K562 (cell line): ENCODE measurements around the gene ADD2. TPM values are rescaled to one million over a fixed set of nuclear protein-coding genes. Genes with fewer than 3 reads are reported as not detected.

Experiments used
- ARNT ChIP-seq, 2 experiments: fragments of 450-650 bp; IDR thresholded peaks; 2 replicates each; pipeline ENCODE4 v1.6.1; 2016; ENCODE audit warnings: mild to moderate bottlenecking in 1 of 2
- CBX5 ChIP-seq: IDR thresholded peaks from 2 replicates; pipeline ENCODE4 v1.6.1; 2014; ENCODE audit warnings: low read depth, borderline replicate concordance
- ESRRA ChIP-seq: fragments of 450-650 bp; IDR thresholded peaks from 2 replicates; pipeline ENCODE4 v1.6.1; 2014; ENCODE audit warnings: low read depth, mild to moderate bottlenecking, moderate library complexity, borderline replicate concordance
- FOS ChIP-seq: IDR thresholded peaks from 3 replicates; pipeline ENCODE4 v1.6.1; 2011; ENCODE audit not compliant: insufficient read length; ENCODE audit errors: extremely low read depth
- FOXM1 ChIP-seq, 2 experiments: fragments of 450-650 bp in 1 of 2; sonication (generic) in 1 of 2; formaldehyde crosslinking in 1 of 2; IDR thresholded peaks; 2 replicates each; pipeline versions ENCODE4 v1.6.1 to v1.9.0; 2017 to 2022; ENCODE audit warnings: low read depth in 2 of 2, mild to moderate bottlenecking in 2 of 2, missing genetic modification reagents in 1 of 2, moderate library complexity in 1 of 2
- HDAC8 ChIP-seq: fragments of 450-650 bp; IDR thresholded peaks from 2 replicates; pipeline ENCODE4 v1.6.1; 2016; ENCODE audit warnings: mild to moderate bottlenecking, missing genetic modification characterization, moderate library complexity, missing compliant biosample characterization
- NBN ChIP-seq: fragments of 450-650 bp; IDR thresholded peaks from 2 replicates; pipeline ENCODE4 v1.6.1; 2016; ENCODE audit warnings: low read depth, mild to moderate bottlenecking
- NFRKB ChIP-seq: fragments of 450-650 bp; IDR thresholded peaks from 2 replicates; pipeline ENCODE4 v1.6.1; 2016; ENCODE audit warnings: low read depth
- PHF21A ChIP-seq: fragments of 450-650 bp; IDR thresholded peaks from 2 replicates; pipeline ENCODE4 v1.6.1; 2017; ENCODE audit warnings: low read depth, borderline replicate concordance
- PHF8 ChIP-seq: fragments of 200-600 bp; sonication (generic); IDR thresholded peaks from 2 replicates; pipeline ENCODE4 v1.6.1; 2012; ENCODE audit warnings: mixed run types, mild to moderate bottlenecking, inconsistent platforms, low read length, moderate library complexity, borderline replicate concordance
- PTTG1 ChIP-seq: fragments of 450-650 bp; IDR thresholded peaks from 2 replicates; pipeline ENCODE4 v1.6.1; 2016; ENCODE audit warnings: low read depth, mild to moderate bottlenecking, missing genetic modification characterization, missing compliant biosample characterization
- RAD21 ChIP-seq, 2 experiments: fragments of 250-450 bp in 1 of 2; fragments of 450-650 bp in 1 of 2; sonication (Bioruptor Pico) in 1 of 2; formaldehyde crosslinking in 1 of 2; IDR thresholded peaks in 1 of 2; conservative IDR thresholded peaks in 1 of 2; 2 replicates each; pipeline versions ENCODE4 v1.4.0 to v1.8.0; 2020 to 2022; ENCODE audit warnings: mild to moderate bottlenecking in 2 of 2, moderate library complexity in 1 of 2
- SMARCA4 ChIP-seq: fragments of 450-650 bp; IDR thresholded peaks from 2 replicates; pipeline ENCODE4 v1.6.1; 2016
- SMARCA5 ChIP-seq: fragments of 450-650 bp; IDR thresholded peaks from 2 replicates; pipeline ENCODE4 v1.6.1; 2016
- SMC3 ChIP-seq: conservative IDR thresholded peaks from 2 replicates; pipeline ENCODE4 v1.6.1; 2011; ENCODE audit warnings: low read depth, low read length, improper control_type of control experiment; ENCODE audit not compliant: insufficient read depth
- TBL1XR1 ChIP-seq, 2 experiments: IDR thresholded peaks; 2 replicates each; pipeline ENCODE4 v1.6.1; 2012; ENCODE audit warnings: improper control_type of control experiment in 2 of 2, low read length in 2 of 2, mild to moderate bottlenecking in 1 of 2
- TCF3 ChIP-seq: sonication (generic); formaldehyde crosslinking; IDR thresholded peaks from 2 replicates; pipeline ENCODE4 v1.4.0; 2020; ENCODE audit warnings: mild to moderate bottlenecking, missing genetic modification reagents
- ZFP1 ChIP-seq: fragments of 450-650 bp; formaldehyde crosslinking; IDR thresholded peaks from 2 replicates; pipeline ENCODE4 v1.4.0; 2020; ENCODE audit warnings: mild to moderate bottlenecking, mixed read lengths
- ZNF24 ChIP-seq: fragments of 450-650 bp; IDR thresholded peaks from 2 replicates; pipeline ENCODE4 v1.6.1; 2016
- ZNF316 ChIP-seq: fragments of 450-650 bp; IDR thresholded peaks from 2 replicates; pipeline ENCODE4 v1.6.1; 2016
- ZNF589 ChIP-seq: fragments of 200-800 bp; sonication (Bioruptor generic); IDR thresholded peaks from 2 replicates; pipeline ENCODE4 v1.6.1; 2016; ENCODE audit warnings: low read depth, missing genetic modification characterization, missing compliant biosample characterization
- ZNF668 ChIP-seq: fragments of 250-450 bp; sonication (Bioruptor Pico); IDR thresholded peaks from 2 replicates; pipeline ENCODE4 v1.8.0; 2022; ENCODE audit warnings: mild to moderate bottlenecking, inconsistent platforms
- ZSCAN32 ChIP-seq: fragments of 450-650 bp; formaldehyde crosslinking; IDR thresholded peaks from 2 replicates; pipeline ENCODE4 v1.4.0; 2020; ENCODE audit warnings: mild to moderate bottlenecking, moderate library complexity
- polyA plus RNA-seq, 8 experiments: library from polyadenylated mRNA; depleted of rRNA in 4 of 8; stranded (reverse) in 5 of 8; unstranded in 3 of 8; fragments of >200 nt; fragmentation: Nextera tagmentation in 2 of 8; fragmentation: Illumina TruSeq in 1 of 8; extraction: Ambion mirVana in 2 of 8; extraction: Trizol in 1 of 8; gene quantifications; 2 replicates each; pipeline versions ENCODE4 v1.2.1 to v1.2.3, GENCODE V29; 2011 to 2014; ENCODE audit warnings: inconsistent platforms in 1 of 8, missing spikeins in 1 of 8
- total RNA-seq, 7 experiments: library from RNA; depleted of rRNA in 6 of 7; stranded (reverse); fragments of >200 nt in 6 of 7; fragmentation: Illumina TruSeq in 2 of 7; extraction: Trizol in 2 of 7; gene quantifications; 2 replicates each; pipeline versions ENCODE4 v1.2.1 to v1.2.3, GENCODE V29; 2011 to 2021; ENCODE audit warnings: low replicate concordance in 1 of 7
- TF ChIP-seq, protein P1 (sequence below): IDR thresholded peaks from 2 replicates; pipeline ENCODE4 v1.6.1; 2011; ENCODE audit warnings: borderline replicate concordance, low read depth, mild to moderate bottlenecking, moderate library complexity, low read length; ENCODE audit not compliant: insufficient read depth, poor library complexity, severe bottlenecking
- TF ChIP-seq, protein P2 (sequence below): fragments of 450-650 bp; formaldehyde crosslinking; IDR thresholded peaks from 2 replicates; pipeline ENCODE4 v1.4.0; 2020; ENCODE audit warnings: mild to moderate bottlenecking, mixed read lengths

The ADD2 gene
- total and polyA plus RNA-seq, 9 of the 15 experiments (the other 6 are each of a cell fraction or from before 2014, with no cell fraction given) = 3.5 to 63.0 (median 36.2) TPM

DNA sequence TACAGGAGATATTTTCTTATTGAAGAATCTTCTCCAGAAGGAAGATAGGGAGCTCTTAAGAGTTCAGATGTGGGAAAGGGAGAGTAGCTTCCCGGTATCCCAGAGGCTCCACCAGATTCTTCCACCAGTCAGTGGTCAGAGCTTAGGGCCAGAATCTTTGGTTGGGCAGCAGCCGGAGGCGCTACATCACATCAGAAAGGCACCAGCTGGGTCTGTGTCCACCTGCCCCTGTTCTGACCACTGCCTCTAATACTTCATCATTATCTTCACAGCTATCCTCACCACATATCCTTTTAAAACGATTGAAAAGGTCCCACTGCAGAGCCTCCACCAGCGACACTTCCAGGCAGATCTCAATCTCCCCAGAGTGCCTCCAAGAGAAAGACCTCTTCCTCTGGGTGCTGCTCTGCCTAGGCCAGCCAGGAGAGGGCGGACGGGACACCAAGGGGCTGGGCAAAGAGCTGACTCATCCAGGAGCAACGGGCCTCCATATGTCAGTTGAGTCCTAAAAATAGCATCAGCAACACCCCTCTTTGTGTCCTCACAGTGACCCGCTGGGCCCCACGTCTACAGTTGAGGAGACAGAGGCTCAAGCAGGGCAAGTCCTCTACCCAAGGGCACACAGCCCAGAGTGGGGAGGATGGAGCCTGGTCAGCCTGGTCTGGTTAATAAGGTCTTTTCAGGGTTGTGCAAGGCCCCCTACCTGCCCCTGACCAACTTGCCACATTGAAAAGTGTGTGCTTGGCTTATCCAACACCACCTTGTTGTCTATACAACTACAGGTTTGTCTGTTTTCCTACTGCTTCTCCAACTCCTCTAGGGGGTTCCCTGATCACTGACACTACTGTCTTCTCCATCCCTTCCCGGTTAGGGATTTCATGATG, 81.2 kb downstream of the ADD2 start (continued):
- TF ChIP-seq, protein P1, sequence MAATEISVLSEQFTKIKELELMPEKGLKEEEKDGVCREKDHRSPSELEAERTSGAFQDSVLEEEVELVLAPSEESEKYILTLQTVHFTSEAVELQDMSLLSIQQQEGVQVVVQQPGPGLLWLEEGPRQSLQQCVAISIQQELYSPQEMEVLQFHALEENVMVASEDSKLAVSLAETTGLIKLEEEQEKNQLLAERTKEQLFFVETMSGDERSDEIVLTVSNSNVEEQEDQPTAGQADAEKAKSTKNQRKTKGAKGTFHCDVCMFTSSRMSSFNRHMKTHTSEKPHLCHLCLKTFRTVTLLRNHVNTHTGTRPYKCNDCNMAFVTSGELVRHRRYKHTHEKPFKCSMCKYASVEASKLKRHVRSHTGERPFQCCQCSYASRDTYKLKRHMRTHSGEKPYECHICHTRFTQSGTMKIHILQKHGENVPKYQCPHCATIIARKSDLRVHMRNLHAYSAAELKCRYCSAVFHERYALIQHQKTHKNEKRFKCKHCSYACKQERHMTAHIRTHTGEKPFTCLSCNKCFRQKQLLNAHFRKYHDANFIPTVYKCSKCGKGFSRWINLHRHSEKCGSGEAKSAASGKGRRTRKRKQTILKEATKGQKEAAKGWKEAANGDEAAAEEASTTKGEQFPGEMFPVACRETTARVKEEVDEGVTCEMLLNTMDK = peak; percentile 61
- TF ChIP-seq ZNF589 (0 out of 2 replicates have a peak, but pooled peaks have one; percentile 34), SMARCA5 (no peak), ZSCAN32 (CRISPR knock-in tag) (no peak), ZNF316 (peak; percentile 98), TCF3 (CRISPR knock-in tag) (peak; percentile 57), ESRRA (peak; percentile 69), ZFP1 (CRISPR knock-in tag) (no peak), ZNF668 (CRISPR knock-in tag) (peak; percentile 85), ARNT (IDR thresholded peaks at IDR 0.05) (peak in 1 of 2 experiments; percentile 30; a peak in 1 of 4 replicates), SMARCA4 (peak; percentile 75), ZNF24 (peak; percentile 51; the same call in 1 of the 2 replicates), NBN (peak; percentile 47; the same call in 1 of the 2 replicates), RAD21 (CRISPR knock-in tag; conservative IDR thresholded peaks at IDR 0.05 in 1 of 2, IDR thresholded peaks at IDR 0.05 in 1 of 2) (peak; percentile 80 to 84), FOXM1 (IDR thresholded peaks at IDR 0.05; ENCODE audit: low read depth) (peak; percentile 40; the same call in 1 of the 2 replicates), FOXM1 (CRISPR knock-in tag; IDR thresholded peaks at IDR 0.05; ENCODE audit: low read depth) (no peak), PHF8 (no peak; the same call in 1 of the 2 replicates), TBL1XR1 (IDR thresholded peaks at IDR 0.05; ENCODE audit: low read length in 2 of 2) (peak; percentile 70 to 93; a peak in 3 of 4 replicates), SMC3 (peak; percentile 91), CBX5 (peak; percentile 56; the same call in 1 of the 2 replicates), HDAC8 (tag) (peak; percentile 24; the same call in 1 of the 2 replicates), PHF21A (0 out of 2 replicates have a peak, but pooled peaks have one; percentile 49), FOS (no peak), NFRKB (peak; percentile 87; the same call in 1 of the 2 replicates), PTTG1 (tag) (peak; percentile 64)
- TF ChIP-seq, protein P2, sequence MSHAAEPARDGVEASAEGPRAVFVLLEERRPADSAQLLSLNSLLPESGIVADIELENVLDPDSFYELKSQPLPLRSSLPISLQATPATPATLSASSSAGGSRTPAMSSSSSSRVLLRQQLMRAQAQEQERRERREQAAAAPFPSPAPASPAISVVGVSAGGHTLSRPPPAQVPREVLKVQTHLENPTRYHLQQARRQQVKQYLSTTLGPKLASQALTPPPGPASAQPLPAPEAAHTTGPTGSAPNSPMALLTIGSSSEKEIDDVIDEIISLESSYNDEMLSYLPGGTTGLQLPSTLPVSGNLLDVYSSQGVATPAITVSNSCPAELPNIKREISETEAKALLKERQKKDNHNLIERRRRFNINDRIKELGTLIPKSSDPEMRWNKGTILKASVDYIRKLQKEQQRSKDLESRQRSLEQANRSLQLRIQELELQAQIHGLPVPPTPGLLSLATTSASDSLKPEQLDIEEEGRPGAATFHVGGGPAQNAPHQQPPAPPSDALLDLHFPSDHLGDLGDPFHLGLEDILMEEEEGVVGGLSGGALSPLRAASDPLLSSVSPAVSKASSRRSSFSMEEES (CRISPR knock-in tag) = no peak
